HT-29 (cell line): Measurements from ENCODE around the gene PTBP1. TPM values are rescaled to one million over a fixed set of nuclear protein-coding genes. Genes with fewer than 3 reads are reported as not detected.
"Not testable (repeated sequence)": the region's sequence is repeated elsewhere in the genome, so short reads cannot be mapped to it uniquely, and the experiment has no call there.

ENCODE experiments used
- DNase-seq: peaks from one replicate; pipeline ENCODE4 v3.0.0-alpha.2; 2015; ENCODE audit warnings: low spot score
- small RNA-seq: library from RNA; depleted of rRNA; stranded (forward); fragments of <200 nt; gene quantifications from one replicate; pipeline ENCODE3, GENCODE V24; 2014
- total RNA-seq: library from RNA; depleted of rRNA; stranded (reverse); fragments of >200 nt; shearing (Covaris generic); gene quantifications from 2 replicates; pipeline ENCODE4 v1.2.3, GENCODE V29; 2014; rRNA removed

PTBP1 gene
- total RNA-seq, 1 experiment from 2014 or later, result 599 TPM

DNA sequence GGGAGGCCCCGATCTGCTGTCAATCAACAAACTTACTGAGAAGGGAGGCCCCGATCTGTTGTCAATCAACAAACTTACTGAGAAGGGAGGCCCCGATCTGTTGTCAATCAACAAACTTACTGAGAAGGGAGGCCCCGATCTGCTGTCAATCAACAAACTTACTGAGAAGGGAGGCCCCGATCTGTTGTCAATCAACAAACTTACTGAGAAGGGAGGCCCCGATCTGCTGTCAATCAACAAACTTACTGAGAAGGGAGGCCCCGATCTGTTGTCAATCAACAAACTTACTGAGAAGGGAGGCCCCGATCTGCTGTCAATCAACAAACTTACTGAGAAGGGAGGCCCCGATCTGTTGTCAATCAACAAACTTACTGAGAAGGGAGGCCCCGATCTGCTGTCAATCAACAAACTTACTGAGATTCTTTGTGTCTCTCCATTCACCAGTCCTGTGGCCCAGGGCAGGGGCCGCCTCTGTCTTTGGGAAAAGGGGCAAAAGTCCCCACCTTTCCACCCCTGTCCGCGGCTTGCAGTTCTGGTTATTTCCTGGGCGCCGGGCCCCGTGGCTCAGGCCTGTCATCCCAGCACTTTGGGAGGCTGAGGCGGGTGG lies 56.5 kb downstream of the PTBP1 start:
- DNase-seq, result not testable (repeated sequence)

DNA sequence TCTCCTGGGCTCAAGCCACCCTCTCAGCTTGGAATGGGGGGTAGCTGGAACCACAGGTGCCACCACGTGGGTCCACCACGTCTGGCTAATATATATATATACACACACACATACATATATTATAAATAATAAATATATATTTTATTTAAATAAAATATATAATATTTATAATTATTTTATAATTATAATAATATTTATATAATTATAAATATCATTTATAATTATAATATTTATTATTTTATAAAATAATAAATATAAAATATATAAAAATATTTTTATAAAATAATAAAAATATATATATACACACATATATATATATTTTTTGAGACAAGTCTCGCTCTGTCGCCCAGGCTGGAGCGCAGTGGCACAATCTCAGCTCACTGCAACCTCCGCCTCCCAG lies 57.3 kb downstream of the PTBP1 start:
- DNase-seq, result no peak

DNA sequence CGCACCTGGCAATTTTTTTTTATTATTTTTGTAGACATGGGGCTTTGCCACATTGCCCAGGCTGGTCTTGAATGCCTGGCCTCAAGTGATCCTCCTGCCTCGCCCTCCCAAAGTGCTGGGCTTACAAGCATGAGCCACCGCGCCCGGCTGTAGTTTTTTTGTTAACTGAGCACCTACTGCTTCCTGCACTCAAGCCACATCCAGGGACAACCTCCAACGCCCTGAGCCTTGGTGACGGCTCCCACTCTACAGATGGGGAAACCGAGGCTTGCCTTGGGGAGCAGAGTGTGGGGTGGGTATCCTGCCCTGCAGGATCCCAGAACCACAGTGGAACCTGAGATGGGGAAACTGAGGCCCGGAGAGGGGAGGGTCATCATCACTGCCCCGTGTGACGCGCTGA lies 57.9 kb downstream of the PTBP1 start:
- DNase-seq, result no peak

DNA sequence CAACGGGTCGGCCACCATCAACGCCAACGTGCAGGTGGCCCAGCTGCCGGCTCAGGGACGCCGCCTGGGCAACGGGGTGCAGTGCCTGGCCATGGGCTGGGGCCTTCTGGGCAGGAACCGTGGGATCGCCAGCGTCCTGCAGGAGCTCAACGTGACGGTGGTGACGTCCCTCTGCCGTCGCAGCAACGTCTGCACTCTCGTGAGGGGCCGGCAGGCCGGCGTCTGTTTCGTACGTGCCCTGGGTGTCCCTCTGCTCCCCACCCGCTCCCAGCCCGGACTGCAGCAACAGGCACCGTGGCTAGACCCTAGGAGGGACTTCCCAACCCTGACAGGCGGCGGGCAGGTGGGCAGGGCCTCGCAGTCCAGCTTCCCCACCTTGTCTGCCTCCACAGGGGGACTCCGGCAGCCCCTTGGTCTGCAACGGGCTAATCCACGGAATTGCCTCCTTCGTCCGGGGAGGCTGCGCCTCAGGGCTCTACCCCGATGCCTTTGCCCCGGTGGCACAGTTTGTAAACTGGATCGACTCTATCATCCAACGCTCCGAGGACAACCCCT lies 58.4 kb downstream of the PTBP1 start:
- no peak for DNase-seq

DNA sequence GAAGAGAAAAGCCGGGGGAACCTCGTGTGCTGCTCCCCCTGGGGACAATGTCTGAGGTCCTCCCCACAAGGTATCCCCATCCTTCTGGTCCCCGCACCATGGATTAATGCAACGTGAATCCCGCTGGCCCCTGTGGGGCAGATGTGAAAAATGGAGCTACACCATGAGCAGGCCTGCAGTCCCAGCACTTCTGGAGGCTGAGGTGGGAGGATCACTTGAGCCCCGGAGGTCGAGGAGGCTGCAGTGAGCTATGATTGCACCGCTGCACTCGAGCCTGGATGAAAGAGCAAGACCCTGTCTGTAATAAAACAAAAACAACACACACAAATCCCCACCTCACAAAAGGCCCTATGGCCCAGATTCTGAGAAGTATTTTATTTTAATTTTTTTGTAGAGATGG lies 61.0 kb downstream of the PTBP1 start:
- DNase-seq, result no peak

DNA sequence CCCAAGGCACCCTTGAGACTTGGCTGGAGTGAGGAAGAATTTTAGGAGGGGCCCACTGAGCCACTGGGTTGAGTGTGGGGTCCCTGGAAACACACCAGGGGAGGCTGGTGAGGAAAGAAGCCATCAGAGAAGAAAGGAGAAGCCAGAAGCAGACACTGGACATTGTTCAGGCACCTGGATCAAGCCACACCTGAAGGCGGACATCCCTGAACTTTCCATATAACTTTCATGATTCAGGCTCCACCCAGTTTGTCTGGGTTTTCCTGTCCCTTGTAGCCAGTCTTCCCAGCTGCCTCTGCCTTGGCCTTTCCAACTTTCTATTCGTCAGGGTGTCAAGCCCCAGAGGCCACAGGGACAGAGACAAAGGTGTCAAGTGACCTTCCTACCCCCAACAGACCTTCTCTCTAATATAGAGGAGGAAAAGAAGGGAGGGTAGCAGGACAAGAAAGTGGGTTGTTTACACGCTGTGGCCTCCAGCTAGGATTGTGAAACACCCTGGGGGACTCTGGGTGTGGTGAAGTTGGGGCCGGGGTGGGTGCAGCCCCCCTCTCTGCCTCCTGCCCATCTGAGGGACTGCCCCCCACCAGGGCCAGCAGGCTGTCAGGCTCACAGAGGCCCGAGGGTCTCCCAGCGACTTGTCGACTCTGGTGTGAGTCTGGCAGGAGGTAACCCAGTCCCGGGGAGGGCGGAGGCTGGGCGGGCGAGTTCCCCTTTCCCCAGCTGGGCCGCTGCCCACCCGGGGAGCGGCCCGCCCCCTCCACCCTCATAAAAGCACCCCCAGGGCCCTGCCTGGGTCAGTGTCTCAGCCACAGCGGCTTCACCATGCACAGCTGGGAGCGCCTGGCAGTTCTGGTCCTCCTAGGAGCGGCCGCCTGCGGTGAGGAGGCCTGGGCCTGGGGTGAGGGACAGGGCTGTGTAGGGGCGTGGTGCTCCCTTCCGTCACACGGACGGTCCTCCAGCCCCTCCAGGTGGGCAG lies 61.9 kb downstream of the PTBP1 start, which contains the start of gene CFD:
Gene CFD, plus strand, starts transcription at position 797 of the 976 bp plus-strand sequence. Its CDS starts 26 bp downstream, at position 823.
- peak; percentile 14 for DNase-seq

DNA sequence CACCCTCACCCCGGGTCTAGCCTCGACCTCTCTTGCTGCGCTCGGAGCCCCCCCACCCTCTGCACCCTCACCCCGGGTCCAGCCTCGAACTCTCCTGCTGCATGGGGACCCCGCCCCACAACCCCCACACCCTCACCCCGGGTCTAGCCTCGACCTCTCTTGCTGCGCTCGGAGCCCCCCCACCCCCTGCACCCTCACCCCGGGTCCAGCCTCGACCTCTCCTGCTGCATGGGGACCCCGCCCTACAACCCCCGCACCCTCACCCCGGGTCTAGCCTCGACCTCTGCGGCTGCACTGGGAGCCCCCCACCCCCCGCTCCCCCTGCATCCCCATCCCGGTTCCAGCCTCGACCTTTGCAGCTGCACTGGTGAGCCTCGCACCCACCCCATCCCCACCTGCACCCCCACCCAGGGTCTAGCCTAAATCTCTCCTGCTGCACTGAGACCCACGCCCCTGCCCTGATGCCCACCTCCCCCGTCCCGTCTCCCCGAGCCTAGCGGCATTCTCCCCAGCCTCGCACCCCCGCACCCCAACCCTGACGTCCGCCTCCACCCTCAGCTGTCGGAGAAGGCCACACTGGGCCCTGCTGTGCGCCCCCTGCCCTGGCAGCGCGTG lies 64.0 kb downstream of the PTBP1 start:
- DNase-seq, result no peak

Small RNA genes lying within 50 kb of the gene (small RNA-seq; reads per million reads assigned to genes)
- not detected for gene MIR3187

Other genes with a start within 250 kb of the PTBP1 start
- gene BSG, start 224.9 kb upstream of the PTBP1 start, total RNA-seq, result 725 and 781 TPM in 2 replicates
- 0.10 TPM in 1 of 2 replicates, not detected in the other for gene HCN2, start 207.6 kb upstream of the PTBP1 start, total RNA-seq
- 74.3 and 89.6 TPM in 2 replicates for gene POLRMT, start 163.9 kb upstream of the PTBP1 start, total RNA-seq
- 0.05 and 0.36 TPM in 2 replicates for gene FGF22, start 157.6 kb upstream of the PTBP1 start, total RNA-seq
- 123 TPM in 2 replicates for gene RNF126, start 134.2 kb upstream of the PTBP1 start, total RNA-seq
- gene FSTL3, start 121.1 kb upstream of the PTBP1 start, total RNA-seq, result 6.2 and 8.9 TPM in 2 replicates
- not detected in 2 replicates for gene PRSS57, start 102.0 kb upstream of the PTBP1 start, total RNA-seq
- 0.13 TPM in 1 of 2 replicates, not detected in the other for gene PALM, start 88.5 kb upstream of the PTBP1 start, total RNA-seq
- gene MISP, start 46.3 kb upstream of the PTBP1 start, total RNA-seq, result 206 and 211 TPM in 2 replicates
- not detected in 2 replicates for gene PLPPR3, start 24.5 kb downstream of the PTBP1 start, total RNA-seq
- not detected in 2 replicates for gene AZU1, start 30.4 kb downstream of the PTBP1 start, total RNA-seq
- not detected in 2 replicates for gene PRTN3, start 43.5 kb downstream of the PTBP1 start, total RNA-seq
- not detected in 2 replicates for gene ELANE, start 54.9 kb downstream of the PTBP1 start, total RNA-seq
- 1.1 and 1.4 TPM in 2 replicates for gene CFD, start 62.2 kb downstream of the PTBP1 start, total RNA-seq
- gene MED16, start 95.7 kb downstream of the PTBP1 start, total RNA-seq, result 31.8 and 32.4 TPM in 2 replicates
- gene RNU6-9, start 96.0 kb downstream of the PTBP1 start, total RNA-seq, result not detected in 2 replicates
- gene R3HDM4, start 115.8 kb downstream of the PTBP1 start, total RNA-seq, result 37.7 and 51.4 TPM in 2 replicates
- not detected in 2 replicates for gene KISS1R, start 119.9 kb downstream of the PTBP1 start, total RNA-seq
- gene ARID3A, start 128.6 kb downstream of the PTBP1 start, total RNA-seq, result 10.4 and 11.8 TPM in 2 replicates
- gene WDR18, start 186.9 kb downstream of the PTBP1 start, total RNA-seq, result 172 and 186 TPM in 2 replicates
- not detected in 2 replicates for gene GRIN3B, start 203.0 kb downstream of the PTBP1 start, total RNA-seq
- 236 and 253 TPM in 2 replicates for gene TMEM259, start 223.7 kb downstream of the PTBP1 start, total RNA-seq
- not detected in 2 replicates for gene RNU6-2, start 224.1 kb downstream of the PTBP1 start, total RNA-seq
- 265 and 298 TPM in 2 replicates for gene CNN2, start 229.2 kb downstream of the PTBP1 start, total RNA-seq
- 56.9 and 76.3 TPM in 2 replicates for gene ABCA7, start 242.7 kb downstream of the PTBP1 start, total RNA-seq